Measurements from ENCODE around the gene XKR8.

DNA sequence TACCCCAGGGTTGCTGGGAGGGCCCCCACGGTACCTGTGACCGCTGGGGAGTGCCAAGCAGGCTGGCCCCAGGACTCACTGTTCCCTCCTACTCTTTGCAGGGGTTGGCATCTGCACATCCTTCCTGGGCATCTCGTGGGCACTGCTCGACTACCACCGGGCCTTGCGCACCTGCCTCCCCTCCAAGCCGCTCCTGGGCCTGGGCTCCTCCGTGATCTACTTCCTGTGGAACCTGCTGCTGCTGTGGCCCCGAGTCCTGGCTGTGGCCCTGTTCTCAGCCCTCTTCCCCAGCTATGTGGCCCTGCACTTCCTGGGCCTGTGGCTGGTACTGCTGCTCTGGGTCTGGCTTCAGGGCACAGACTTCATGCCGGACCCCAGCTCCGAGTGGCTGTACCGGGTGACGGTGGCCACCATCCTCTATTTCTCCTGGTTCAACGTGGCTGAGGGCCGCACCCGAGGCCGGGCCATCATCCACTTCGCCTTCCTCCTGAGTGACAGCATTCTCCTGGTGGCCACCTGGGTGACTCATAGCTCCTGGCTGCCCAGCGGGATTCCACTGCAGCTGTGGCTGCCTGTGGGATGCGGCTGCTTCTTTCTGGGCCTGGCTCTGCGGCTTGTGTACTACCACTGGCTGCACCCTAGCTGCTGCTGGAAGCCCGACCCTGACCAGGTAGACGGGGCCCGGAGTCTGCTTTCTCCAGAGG is 6.8 kb downstream of the XKR8 start:
- TF ChIP-seq SALL2 (CRISPR knock-in tag; IDR thresholded peaks at IDR 0.05): no peak
- no peak for TF ChIP-seq SMAD3 (CRISPR knock-in tag; IDR thresholded peaks at IDR 0.05)
- no peak for TF ChIP-seq IRX3 (CRISPR knock-in tag; IDR thresholded peaks at IDR 0.05; ENCODE audit: borderline replicate concordance, low read depth)
- TF ChIP-seq, protein P1, sequence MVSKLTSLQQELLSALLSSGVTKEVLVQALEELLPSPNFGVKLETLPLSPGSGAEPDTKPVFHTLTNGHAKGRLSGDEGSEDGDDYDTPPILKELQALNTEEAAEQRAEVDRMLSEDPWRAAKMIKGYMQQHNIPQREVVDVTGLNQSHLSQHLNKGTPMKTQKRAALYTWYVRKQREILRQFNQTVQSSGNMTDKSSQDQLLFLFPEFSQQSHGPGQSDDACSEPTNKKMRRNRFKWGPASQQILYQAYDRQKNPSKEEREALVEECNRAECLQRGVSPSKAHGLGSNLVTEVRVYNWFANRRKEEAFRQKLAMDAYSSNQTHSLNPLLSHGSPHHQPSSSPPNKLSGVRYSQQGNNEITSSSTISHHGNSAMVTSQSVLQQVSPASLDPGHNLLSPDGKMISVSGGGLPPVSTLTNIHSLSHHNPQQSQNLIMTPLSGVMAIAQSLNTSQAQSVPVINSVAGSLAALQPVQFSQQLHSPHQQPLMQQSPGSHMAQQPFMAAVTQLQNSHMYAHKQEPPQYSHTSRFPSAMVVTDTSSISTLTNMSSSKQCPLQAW (CRISPR knock-in tag; IDR thresholded peaks at IDR 0.05): no peak
- TF ChIP-seq, protein P2, sequence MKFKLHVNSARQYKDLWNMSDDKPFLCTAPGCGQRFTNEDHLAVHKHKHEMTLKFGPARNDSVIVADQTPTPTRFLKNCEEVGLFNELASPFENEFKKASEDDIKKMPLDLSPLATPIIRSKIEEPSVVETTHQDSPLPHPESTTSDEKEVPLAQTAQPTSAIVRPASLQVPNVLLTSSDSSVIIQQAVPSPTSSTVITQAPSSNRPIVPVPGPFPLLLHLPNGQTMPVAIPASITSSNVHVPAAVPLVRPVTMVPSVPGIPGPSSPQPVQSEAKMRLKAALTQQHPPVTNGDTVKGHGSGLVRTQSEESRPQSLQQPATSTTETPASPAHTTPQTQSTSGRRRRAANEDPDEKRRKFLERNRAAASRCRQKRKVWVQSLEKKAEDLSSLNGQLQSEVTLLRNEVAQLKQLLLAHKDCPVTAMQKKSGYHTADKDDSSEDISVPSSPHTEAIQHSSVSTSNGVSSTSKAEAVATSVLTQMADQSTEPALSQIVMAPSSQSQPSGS (CRISPR knock-in tag; IDR thresholded peaks at IDR 0.05): no peak

All from HepG2 (cell line).